ENCODE data around the gene SALL4. TPM values are rescaled to one million over a fixed set of nuclear protein-coding genes. Genes with fewer than 3 reads are reported as not detected.

Gene SALL4
- total and polyA plus RNA-seq, 2 donors (not counting 3 experiments of a cell fraction or from before 2014, with no cell fraction given) = 1.3 to 1.9 TPM

- no peak overlapping the region for H3K9ac ChIP-seq (replicated peaks; ENCODE audit: extremely low read depth, insufficient read depth, low read length)
- no peak for FAIRE-seq
- intact Hi-C loops (cut with micrococcal nuclease) (no loop called here), dilution Hi-C loops (cut with MboI; ENCODE audit: extremely low pct_ligation_motif_present, low sequenced_read_pairs) (no loop called here)
- H3K79me2 ChIP-seq (ENCODE audit: control insufficient read depth, insufficient read depth, low read length) = no peaks in the 10 kb centered on the region
- DNase-seq (ENCODE audit: low read depth, low spot score) = no peak
- POLR2A ChIA-PET = no interaction called here
- H3K4me1 ChIP-seq (ENCODE audit: control insufficient read depth, extremely low read depth, insufficient read depth, low read length) = no peaks in the 10 kb centered on the region
- H3K9me3 ChIP-seq (replicated peaks; ENCODE audit: control insufficient read depth, insufficient read depth, low read length) = no peaks in the 10 kb centered on the region
- no peaks in the 10 kb centered on the region for H4K20me1 ChIP-seq (replicated peaks; ENCODE audit: control insufficient read depth, extremely low read depth, insufficient read depth, low read length)
- TF ChIP-seq MYC (IDR thresholded peaks at IDR 0.05; ENCODE audit: low read depth, low read length) (no peak), MAX (IDR thresholded peaks at IDR 0.05; ENCODE audit: insufficient read depth, insufficient read length) (no peak), POLR2AphosphoS5 (IDR thresholded peaks at IDR 0.05; ENCODE audit: insufficient read depth, low read depth, low read length) (no peak), POLR2A (IDR thresholded peaks at IDR 0.05; ENCODE audit: low read depth, low read length) (no peak), FOS (IDR thresholded peaks at IDR 0.05; ENCODE audit: borderline replicate concordance, insufficient read depth, low read length) (no peak), JUN (IDR thresholded peaks at IDR 0.05; ENCODE audit: borderline replicate concordance, insufficient read depth, insufficient read length, low read depth) (no peak), EZH2 (IDR thresholded peaks at IDR 0.05; ENCODE audit: borderline replicate concordance, low read depth, low read length, severe bottlenecking) (no peak), CTCF (IDR thresholded peaks at IDR 0.05; ENCODE audit: extremely low read depth in 1 of 2, insufficient read depth in 1 of 2, low read depth in 1 of 2, low read length in 2 of 2) (no peak), GATA2 (IDR thresholded peaks at IDR 0.05; ENCODE audit: insufficient read depth, insufficient read length, low read depth, low read length) (no peak)
- no peaks in the 10 kb centered on the region for H3K27me3 ChIP-seq (ENCODE audit: control insufficient read depth in 2 of 2, insufficient read depth in 2 of 2, low read length in 2 of 2)
- CTCF ChIA-PET = no interaction called here
- no peaks in the 10 kb centered on the region for H3K9me1 ChIP-seq (replicated peaks; ENCODE audit: control insufficient read depth, extremely low read depth, insufficient read depth, low read length)
- no peak overlapping the region for H3K4me3 ChIP-seq (replicated peaks in 1 of 3; ENCODE audit: insufficient read depth in 1 of 3, low read depth in 1 of 3, low read length in 3 of 3)
- H2AFZ ChIP-seq (ENCODE audit: low read depth, low read length) = peak overlapping the region; percentile 63
- no peak overlapping the region for H3K27ac ChIP-seq (ENCODE audit: insufficient read depth, low read depth, low read length)
- no peaks in the 10 kb centered on the region for H3K36me3 ChIP-seq (ENCODE audit: control insufficient read depth in 2 of 2, extremely low read depth in 1 of 2, insufficient read depth in 2 of 2, low read length in 2 of 2)
- BruUV-seq (replicated peaks) = no TSS peak
- no peak overlapping the region for H3K4me2 ChIP-seq (ENCODE audit: insufficient read depth, low read length)
These were observed 26.4 kb upstream of the SALL4 start for GRCh38 chr20:51828762-51829161.

Measured in endothelial cell of umbilical vein (primary cell).